GM12801 (cell line): Measurements from ENCODE around the gene LSS.

Source experiments
- CTCF ChIP-seq: IDR thresholded peaks from one replicate; pipeline ENCODE4 v1.5.1; 2011; ENCODE audit warnings: control low read depth; ENCODE audit not compliant: insufficient read length; ENCODE audit errors: extremely low read depth

The LSS gene

DNA sequence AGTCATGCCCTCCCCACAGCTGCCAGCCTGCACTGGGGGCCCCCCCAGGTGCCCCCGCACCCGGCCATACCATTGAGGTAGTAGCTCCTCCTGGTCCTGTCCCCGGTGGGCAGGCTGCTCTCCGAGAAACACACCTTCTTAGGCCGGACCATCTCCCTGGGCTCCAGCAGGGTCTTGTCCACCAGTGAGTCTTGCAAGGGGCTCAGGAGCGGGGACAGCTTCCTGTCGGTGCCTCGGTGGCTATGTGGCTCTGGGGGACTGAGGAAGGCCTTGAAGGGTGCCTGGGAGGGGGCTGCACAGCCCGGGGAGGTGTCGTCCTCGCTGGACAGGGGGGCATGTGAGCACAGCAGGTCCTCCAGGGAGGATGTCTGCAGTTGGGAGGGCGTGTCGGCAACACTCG is 60.3 kb downstream of the LSS start:
- no peak for TF ChIP-seq CTCF

- TF ChIP-seq CTCF: no peak
Measured at GRCh38 chr21:46165098-46165497, 63.5 kb downstream of the LSS start.

- TF ChIP-seq CTCF: no peak
Measured at GRCh38 chr21:46163380-46163779, 65.2 kb downstream of the LSS start.

DNA sequence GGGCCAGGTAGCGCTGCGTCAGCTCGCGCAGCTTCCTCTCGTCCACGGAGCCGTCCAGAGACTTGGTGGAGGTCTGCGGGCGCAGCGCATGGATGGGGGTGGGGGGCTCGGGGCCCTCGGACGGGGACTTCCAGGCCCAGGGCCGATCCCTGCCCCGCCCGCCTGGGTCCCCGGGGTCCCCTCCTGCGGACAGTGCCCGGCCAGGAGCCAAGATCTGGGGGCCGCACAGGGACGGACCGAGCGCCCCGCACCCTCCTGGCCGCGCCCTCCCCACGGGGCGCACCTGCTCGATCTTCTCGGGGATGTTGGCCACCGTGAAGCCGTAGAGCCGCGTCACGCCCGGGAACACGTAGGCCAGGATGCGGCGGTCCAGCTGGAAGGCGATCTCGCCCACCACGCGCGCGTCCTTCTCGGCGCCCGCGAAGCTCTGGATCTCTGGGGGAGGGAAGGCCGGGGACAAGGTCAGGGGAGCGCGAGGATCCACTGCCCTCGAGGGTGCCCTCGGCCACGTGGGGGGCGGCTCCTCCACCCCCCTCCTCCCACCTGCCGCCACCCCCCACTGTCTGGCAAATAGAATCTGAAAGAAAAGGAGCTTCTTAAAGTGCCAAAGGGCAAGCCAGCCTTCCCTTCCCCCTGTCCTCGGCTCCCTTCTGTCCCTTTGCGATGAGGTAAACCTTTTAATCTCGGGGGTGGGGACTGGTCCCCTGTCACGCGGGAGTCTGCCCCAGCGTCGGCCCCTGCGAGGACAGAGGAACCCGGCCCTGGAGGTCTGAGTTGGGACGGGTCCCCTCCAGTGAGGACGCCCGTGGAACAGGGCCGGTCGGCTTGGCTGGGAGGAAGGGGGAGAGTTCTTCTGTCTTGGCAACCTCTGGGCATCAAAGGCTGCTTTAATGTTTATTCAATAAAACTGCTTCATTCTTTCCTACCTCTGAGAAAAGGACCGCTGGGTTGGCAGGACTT is 66.7 kb downstream of the LSS start:
- no peak for TF ChIP-seq CTCF

- TF ChIP-seq CTCF: no peak
Measured at GRCh38 chr21:46160907-46161632, 67.5 kb downstream of the LSS start.

DNA sequence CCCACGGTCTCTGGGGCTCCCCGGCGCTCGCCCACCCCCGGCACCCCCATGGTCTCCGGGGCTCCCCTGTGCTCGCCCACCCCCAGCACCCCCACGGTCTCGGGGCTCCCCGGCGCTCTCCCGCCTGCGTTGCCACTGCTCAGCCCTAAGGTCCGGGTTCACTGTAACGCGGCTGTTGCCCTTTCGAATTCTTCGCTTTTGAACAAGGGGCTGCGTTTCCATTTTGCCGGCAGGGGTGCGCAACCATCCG is 68.0 kb downstream of the LSS start:
- TF ChIP-seq CTCF: no peak

DNA sequence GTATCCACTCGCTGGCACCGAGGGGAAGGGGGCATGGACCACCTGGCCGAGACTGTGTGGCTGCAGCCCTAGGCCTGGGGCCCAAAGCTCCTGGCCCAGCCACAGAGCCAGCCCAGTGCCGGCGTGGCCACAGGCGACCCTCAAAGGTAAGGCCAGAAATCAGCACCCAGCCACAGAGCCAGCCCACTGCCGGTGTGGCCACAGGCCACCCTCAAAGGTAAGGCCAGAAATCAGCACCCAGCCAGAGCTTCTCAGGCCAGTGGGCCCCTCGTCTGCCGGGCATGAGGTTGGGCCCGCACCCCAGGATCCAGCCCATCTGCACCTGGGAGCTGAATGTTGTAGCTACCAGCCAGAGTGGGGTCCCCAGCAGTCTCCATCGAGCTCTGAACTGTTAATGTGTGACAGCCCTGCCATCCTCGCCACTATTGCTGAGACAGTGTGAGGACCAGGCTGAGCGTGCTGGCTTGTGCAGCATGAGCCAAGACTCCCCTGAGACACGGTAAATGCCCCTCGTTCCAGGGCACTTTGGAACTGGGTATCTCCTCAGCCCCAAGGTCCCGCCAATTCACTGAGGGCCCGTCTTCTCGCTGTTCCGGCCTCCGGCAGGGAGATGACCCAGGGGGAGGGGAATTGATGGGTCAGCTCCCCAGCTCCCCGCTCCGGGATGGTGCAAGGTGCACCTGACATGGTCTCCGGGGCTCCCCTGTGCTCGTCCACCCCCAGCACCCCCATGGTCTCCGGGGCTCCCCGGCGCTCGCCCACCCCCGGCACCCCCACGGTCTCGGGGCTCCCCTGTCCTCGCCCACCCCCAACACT is 68.5 kb downstream of the LSS start:
- no peak for TF ChIP-seq CTCF
